Measurements from ENCODE around the gene PKN2.

DNA sequence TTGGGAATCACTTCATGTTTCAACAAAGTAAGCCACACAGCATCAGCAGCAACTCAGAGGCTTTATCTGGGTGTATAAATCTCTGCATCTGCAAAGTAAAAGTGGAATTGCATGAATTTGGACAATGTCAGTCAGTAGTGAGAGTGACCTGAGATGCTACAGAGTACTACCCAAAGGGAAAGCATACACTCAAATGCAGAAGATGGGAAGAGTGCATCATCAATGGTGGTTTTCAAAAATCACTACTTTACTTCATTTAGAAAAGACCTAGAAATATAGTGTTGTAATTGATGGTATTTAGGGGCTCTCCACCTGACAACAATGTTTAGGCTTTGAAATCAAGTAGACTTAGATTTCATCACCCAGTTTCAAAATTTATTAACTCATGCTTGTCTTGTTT lies 24.5 kb upstream of the PKN2 start:
- TF ChIP-seq, protein P1, sequence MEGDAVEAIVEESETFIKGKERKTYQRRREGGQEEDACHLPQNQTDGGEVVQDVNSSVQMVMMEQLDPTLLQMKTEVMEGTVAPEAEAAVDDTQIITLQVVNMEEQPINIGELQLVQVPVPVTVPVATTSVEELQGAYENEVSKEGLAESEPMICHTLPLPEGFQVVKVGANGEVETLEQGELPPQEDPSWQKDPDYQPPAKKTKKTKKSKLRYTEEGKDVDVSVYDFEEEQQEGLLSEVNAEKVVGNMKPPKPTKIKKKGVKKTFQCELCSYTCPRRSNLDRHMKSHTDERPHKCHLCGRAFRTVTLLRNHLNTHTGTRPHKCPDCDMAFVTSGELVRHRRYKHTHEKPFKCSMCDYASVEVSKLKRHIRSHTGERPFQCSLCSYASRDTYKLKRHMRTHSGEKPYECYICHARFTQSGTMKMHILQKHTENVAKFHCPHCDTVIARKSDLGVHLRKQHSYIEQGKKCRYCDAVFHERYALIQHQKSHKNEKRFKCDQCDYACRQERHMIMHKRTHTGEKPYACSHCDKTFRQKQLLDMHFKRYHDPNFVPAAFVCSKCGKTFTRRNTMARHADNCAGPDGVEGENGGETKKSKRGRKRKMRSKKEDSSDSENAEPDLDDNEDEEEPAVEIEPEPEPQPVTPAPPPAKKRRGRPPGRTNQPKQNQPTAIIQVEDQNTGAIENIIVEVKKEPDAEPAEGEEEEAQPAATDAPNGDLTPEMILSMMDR (IDR thresholded peaks at IDR 0.05): no peak
- TF ChIP-seq POLR2A (IDR thresholded peaks at IDR 0.05): no peak

Measured in testis (tissue), 2 donors.